ENCODE data around the gene EVC2. TPM values are rescaled to one million over a fixed set of nuclear protein-coding genes. Genes with fewer than 3 reads are reported as not detected.

Gene EVC2
- total and polyA plus RNA-seq, 10 of the 15 experiments (the other 5 are each of a cell fraction or from before 2014, with no cell fraction given): 0.34 to 10.4 (median 5.6) TPM

GRCh38 chr4:5721923-5722322, 13.6 kb upstream of the EVC2 start:
- H3K27ac ChIP-seq (ENCODE audit: control insufficient read depth, insufficient read depth): no peak overlapping the region
- no peaks in the 10 kb centered on the region for H3K27me3 ChIP-seq (replicated peaks in 1 of 2; ENCODE audit: control insufficient read depth in 2 of 2, insufficient read depth in 2 of 2, low read length in 1 of 2)
- no peak for ATAC-seq
- no peak for FAIRE-seq
- BruUV-seq (replicated peaks): no TSS peak
- WGBS (ENCODE audit: insufficient coverage, insufficient replicate concordance, low lambda C conversion rate, missing lambda C conversion rate): 0% methylated on average over 5 of the region's 5 CpGs
- POLR2A ChIA-PET: interaction anchor here (0.6 to 1.2 kb wide), 2 partner anchors 13 to 970 kb away, joined by 3 read pairs; no protein-coding TSS in a partner anchor
- no peak for DNase-seq (ENCODE audit: low read depth, low spot score)
- no peak overlapping the region for H3K4me2 ChIP-seq (ENCODE audit: control insufficient read depth, insufficient read depth)
- peaks cover 0 to 4% of the 10 kb centered on the region in 2 experiments; a peak in 1 of 4 replicates for H3K36me3 ChIP-seq (ENCODE audit: control insufficient read depth in 2 of 2, insufficient read depth in 2 of 2, low read length in 1 of 2)
- intact Hi-C loops (cut with micrococcal nuclease; ENCODE audit: unreplicated experiment) (no loop called here), in situ Hi-C loops (cut with MboI) (no loop called here)
- H3K79me2 ChIP-seq (ENCODE audit: control insufficient read depth, insufficient read depth, low read length): peaks cover 3% of the 10 kb centered on the region
- CTCF ChIA-PET: interaction anchor here (0.8 to 1.0 kb wide), 2 partner anchors 15 to 69 kb away, joined by 3 read pairs; no protein-coding TSS in a partner anchor
- SMC1A ChIA-PET (ENCODE audit: uncharacterized antibody, unreplicated experiment): interaction anchor here (0.6 to 1.5 kb wide), 5 partner anchors 12 to 52 kb away, joined by 3 to 4 read pairs (median 3); no protein-coding TSS in a partner anchor
- H3K4me3 ChIP-seq: no peak overlapping the region
- peaks cover 3% of the 10 kb centered on the region; the same call in 1 of the 2 replicates for H3K4me1 ChIP-seq (ENCODE audit: control insufficient read depth, insufficient read depth, low read length)
- no peak overlapping the region for H2AFZ ChIP-seq (ENCODE audit: control insufficient read depth, low read depth, low read length)
- peaks cover 5% of the 10 kb centered on the region; the same call in 2 of the 3 replicates for H3K9me3 ChIP-seq (replicated peaks; ENCODE audit: control insufficient read depth, insufficient read depth, low read length)
- H3K9ac ChIP-seq (ENCODE audit: control insufficient read depth, insufficient read depth, low read length): no peak overlapping the region
- no peaks in the 10 kb centered on the region for H4K20me1 ChIP-seq (ENCODE audit: control insufficient read depth, insufficient read depth)
- RAD21 ChIA-PET (ENCODE audit: unreplicated experiment): interaction anchor here (0.5 kb wide), 1 partner anchor 18 kb away, joined by 3 read pairs; no protein-coding TSS in a partner anchor
- TF ChIP-seq TBL1XR1 (IDR thresholded peaks at IDR 0.05; ENCODE audit: low read depth, low read length): no peak
- no peak for TF ChIP-seq ZBTB4 (CRISPR knock-in tag; IDR thresholded peaks at IDR 0.05)
- TF ChIP-seq ELK1 (IDR thresholded peaks at IDR 0.05; ENCODE audit: low read depth, low read length): no peak
- TF ChIP-seq WRNIP1 (IDR thresholded peaks at IDR 0.05; ENCODE audit: borderline replicate concordance, low read depth, low read length): no peak
- no peak for TF ChIP-seq CREM (IDR thresholded peaks at IDR 0.05; ENCODE audit: low read depth)
- no peak for TF ChIP-seq BCL3 (IDR thresholded peaks at IDR 0.05; ENCODE audit: borderline replicate concordance, insufficient read depth, low read depth, low read length, poor library complexity, severe bottlenecking)
- TF ChIP-seq NFXL1 (IDR thresholded peaks at IDR 0.05; ENCODE audit: borderline replicate concordance): no peak
- TF ChIP-seq E2F4 (IDR thresholded peaks at IDR 0.05; ENCODE audit: low read depth, low read length): no peak
- no peak for TF ChIP-seq IRF3 (IDR thresholded peaks at IDR 0.05)
- TF ChIP-seq NBN (IDR thresholded peaks at IDR 0.05): no peak
- TF ChIP-seq ZNF687 (IDR thresholded peaks at IDR 0.05): no peak

All from GM12878 (cell line).